Skeletal muscle tissue (tissue), 4 donors: Measurements from ENCODE around the gene PLD6. TPM values are rescaled to one million over a fixed set of nuclear protein-coding genes. Genes with fewer than 3 reads are reported as not detected.

Source experiments
- H3K27ac ChIP-seq: one replicate; pipeline ENCODE4 v1.7.0; 2013; ENCODE audit warnings: mild to moderate bottlenecking, low read depth, low read length, inconsistent platforms
- H3K27me3 ChIP-seq, 3 donors: one replicate each; pipeline ENCODE4 v1.7.0; 2013; ENCODE audit warnings: low read length in 3 of 3; ENCODE audit not compliant: control insufficient read depth in 3 of 3, insufficient read depth in 3 of 3
- H3K36me3 ChIP-seq, 3 donors: one replicate each; pipeline ENCODE4 v1.7.0; 2013; ENCODE audit warnings: low read length in 3 of 3; ENCODE audit not compliant: control insufficient read depth in 3 of 3, insufficient read depth in 3 of 3
- H3K4me1 ChIP-seq, 3 donors: one replicate each; pipeline ENCODE4 v1.7.0; 2013; ENCODE audit warnings: low read length in 3 of 3, mild to moderate bottlenecking in 3 of 3; ENCODE audit not compliant: control insufficient read depth in 3 of 3, insufficient read depth in 3 of 3
- H3K4me3 ChIP-seq, 3 donors: one replicate each; pipeline ENCODE4 v1.7.0; 2013; ENCODE audit warnings: low read length in 3 of 3
- H3K9ac ChIP-seq, 3 donors: one replicate each; pipeline ENCODE4 v1.7.0; 2013; ENCODE audit warnings: low read length in 3 of 3, mild to moderate bottlenecking in 3 of 3, moderate library complexity in 2 of 3, low read depth in 1 of 3
- H3K9me3 ChIP-seq, 3 donors: one replicate each; pipeline ENCODE4 v1.7.0; 2013; ENCODE audit warnings: low read length in 3 of 3; ENCODE audit not compliant: control insufficient read depth in 3 of 3
- total RNA-seq: library from RNA; depleted of rRNA; stranded (reverse); fragments of >200 nt; gene quantifications from one replicate; pipeline ENCODE4 v1.2.3, GENCODE V29; 2014
- donor health status: Osteomylitis.

PLD6 gene
- total RNA-seq, 1 donor from 2014 or later = 4.2 TPM

GRCh38 chr17:17180741-17181525, 25.2 kb downstream of the PLD6 start:
- Histone ChIP-seq H3K27ac (no peak overlapping the region), H3K4me1 (peaks cover 0 to 24% (median 17%) of the 10 kb centered on the region in 3 donors), H3K36me3 (peaks cover 63 to 79% (median 70%) of the 10 kb centered on the region in 3 donors), H3K9me3 (no peaks in the 10 kb centered on the region), H3K9ac (no peak overlapping the region), H3K4me3 (no peak overlapping the region), H3K27me3 (no peaks in the 10 kb centered on the region)

- Histone ChIP-seq H3K4me3 (no peak overlapping the region), H3K9me3 (no peaks in the 10 kb centered on the region), H3K36me3 (peaks cover 70 to 87% (median 77%) of the 10 kb centered on the region in 3 donors), H3K27ac (peak overlapping the region; percentile 34), H3K4me1 (peaks cover 0 to 19% (median 17%) of the 10 kb centered on the region in 3 donors), H3K9ac (peak overlapping the region in 1 of 3 donors; percentile 33), H3K27me3 (no peaks in the 10 kb centered on the region)
Observed at GRCh38 chr17:17180141-17180603, 26.0 kb downstream of the PLD6 start.

DNA sequence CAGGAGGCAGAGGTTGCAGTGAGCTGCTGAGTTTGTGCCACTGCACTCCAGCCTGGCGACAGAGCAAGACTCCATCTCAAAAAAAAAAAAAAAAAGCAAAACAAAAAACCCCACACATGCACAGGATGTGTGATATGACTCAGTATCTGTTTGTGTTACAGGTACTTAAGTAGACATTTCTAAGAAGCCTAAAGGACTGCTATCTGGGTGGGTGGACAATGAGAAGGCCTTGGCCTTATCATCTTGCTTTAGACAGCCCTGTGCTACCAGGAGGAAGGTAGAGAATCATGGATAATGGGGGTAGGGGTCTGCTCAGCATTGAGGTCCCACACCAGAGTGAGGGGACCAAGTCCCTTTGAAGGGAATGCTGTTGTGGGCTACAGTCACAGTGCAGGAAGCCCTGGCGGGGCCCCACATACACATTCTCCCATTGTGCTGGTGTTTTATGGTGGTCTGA, 26.7 kb downstream of the PLD6 start:
- no peaks in the 10 kb centered on the region for H3K9me3 ChIP-seq
- H3K27ac ChIP-seq = peak overlapping the region; percentile 34
- H3K36me3 ChIP-seq = peaks cover 75 to 92% (median 83%) of the 10 kb centered on the region in 3 donors
- peaks cover 0 to 13% (median 10%) of the 10 kb centered on the region in 3 donors for H3K4me1 ChIP-seq
- no peak overlapping the region for H3K4me3 ChIP-seq
- H3K27me3 ChIP-seq = no peaks in the 10 kb centered on the region
- peak overlapping the region in 1 of 3 donors; percentile 20 for H3K9ac ChIP-seq

GRCh38 chr17:17177176-17177575, 29.0 kb downstream of the PLD6 start:
- no peak overlapping the region for H3K27ac ChIP-seq
- no peak overlapping the region for H3K9ac ChIP-seq
- peaks cover 0 to 15% (median 10%) of the 10 kb centered on the region in 3 donors for H3K4me1 ChIP-seq
- H3K27me3 ChIP-seq = no peaks in the 10 kb centered on the region
- H3K9me3 ChIP-seq = no peaks in the 10 kb centered on the region
- no peak overlapping the region for H3K4me3 ChIP-seq
- peaks cover 85 to 93% (median 89%) of the 10 kb centered on the region in 3 donors for H3K36me3 ChIP-seq

GRCh38 chr17:17176341-17176740, 29.8 kb downstream of the PLD6 start:
- H3K9me3 ChIP-seq = no peaks in the 10 kb centered on the region
- H3K9ac ChIP-seq = no peak overlapping the region
- H3K4me3 ChIP-seq = no peak overlapping the region
- peaks cover 84 to 92% (median 89%) of the 10 kb centered on the region in 3 donors for H3K36me3 ChIP-seq
- peaks cover 0 to 15% (median 10%) of the 10 kb centered on the region in 3 donors for H3K4me1 ChIP-seq
- no peak overlapping the region for H3K27ac ChIP-seq
- no peaks in the 10 kb centered on the region for H3K27me3 ChIP-seq

DNA sequence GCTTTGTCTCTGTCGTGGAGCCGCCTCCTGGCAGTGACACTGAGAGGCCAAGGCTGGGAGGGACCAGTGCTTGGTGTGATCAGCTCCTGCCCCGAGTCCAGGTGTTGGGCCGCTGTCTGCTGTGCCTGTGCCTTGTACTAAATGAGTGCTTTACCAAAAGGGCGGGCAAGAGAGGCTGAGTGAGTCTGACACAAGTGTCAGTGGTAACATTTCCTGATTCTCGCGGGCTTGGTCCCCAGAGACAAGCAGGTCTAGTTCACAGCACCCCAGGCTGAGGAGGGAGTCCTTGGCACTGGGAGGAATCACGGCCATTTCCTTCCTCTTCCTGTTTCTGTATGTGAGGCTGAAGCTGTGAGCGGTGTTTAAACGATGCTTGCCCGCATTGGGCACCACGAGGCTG, 30.2 kb downstream of the PLD6 start:
- no peaks in the 10 kb centered on the region for H3K27me3 ChIP-seq
- no peaks in the 10 kb centered on the region for H3K9me3 ChIP-seq
- peaks cover 80 to 88% (median 87%) of the 10 kb centered on the region in 3 donors for H3K36me3 ChIP-seq
- peaks cover 0 to 19% (median 10%) of the 10 kb centered on the region in 3 donors for H3K4me1 ChIP-seq
- H3K27ac ChIP-seq = no peak overlapping the region
- H3K4me3 ChIP-seq = no peak overlapping the region
- H3K9ac ChIP-seq = no peak overlapping the region

DNA sequence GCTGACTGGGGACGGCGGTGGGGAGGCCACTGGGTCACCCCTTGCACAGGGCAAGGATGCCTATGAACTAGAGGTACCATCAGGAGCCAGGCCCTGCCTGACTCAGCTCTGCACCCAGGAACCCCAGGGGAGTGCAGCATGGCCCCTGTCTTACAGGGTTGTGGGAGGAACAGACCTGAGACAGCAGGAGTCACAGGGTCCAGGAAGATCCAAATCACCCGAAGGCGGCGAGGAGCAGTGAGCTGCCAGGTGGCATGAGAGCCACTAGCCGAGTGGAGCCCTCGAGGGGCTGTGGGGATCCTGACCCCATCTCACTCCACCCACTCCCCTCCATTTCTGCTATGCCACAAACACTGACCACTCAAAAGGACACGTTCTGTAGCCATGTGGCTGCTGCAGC, 30.8 kb downstream of the PLD6 start:
- H3K4me3 ChIP-seq = no peak overlapping the region
- peaks cover 0 to 23% (median 5%) of the 10 kb centered on the region in 3 donors for H3K4me1 ChIP-seq
- H3K9ac ChIP-seq = no peak overlapping the region
- peaks cover 74 to 84% (median 84%) of the 10 kb centered on the region in 3 donors for H3K36me3 ChIP-seq
- H3K27ac ChIP-seq = no peak overlapping the region
- H3K27me3 ChIP-seq = no peaks in the 10 kb centered on the region
- H3K9me3 ChIP-seq = no peaks in the 10 kb centered on the region

DNA sequence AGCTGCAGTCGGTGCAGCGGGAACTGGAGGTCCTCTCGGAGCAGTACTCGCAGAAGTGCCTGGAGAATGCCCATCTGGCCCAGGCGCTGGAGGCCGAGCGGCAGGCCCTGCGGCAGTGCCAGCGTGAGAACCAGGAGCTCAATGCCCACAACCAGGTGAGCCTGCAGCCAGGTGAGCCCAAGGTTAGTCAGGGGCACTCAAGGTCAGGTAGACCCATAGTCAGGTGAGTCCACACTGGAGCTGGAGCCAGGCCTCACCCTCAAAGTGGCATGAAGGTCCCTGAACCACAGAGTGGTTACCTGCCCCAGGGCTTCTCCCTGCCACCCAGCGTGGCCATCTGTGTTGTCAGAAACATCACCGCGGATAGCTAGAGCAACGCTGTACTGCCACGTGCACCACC, 32.2 kb downstream of the PLD6 start:
- H3K4me1 ChIP-seq = peaks cover 0 to 20% (median 0%) of the 10 kb centered on the region in 3 donors
- H3K27me3 ChIP-seq = no peaks in the 10 kb centered on the region
- H3K9ac ChIP-seq = no peak overlapping the region
- no peak overlapping the region for H3K27ac ChIP-seq
- peaks cover 66 to 81% (median 81%) of the 10 kb centered on the region in 3 donors for H3K36me3 ChIP-seq
- H3K9me3 ChIP-seq = no peaks in the 10 kb centered on the region
- no peak overlapping the region for H3K4me3 ChIP-seq

- Histone ChIP-seq H3K27ac (no peak overlapping the region), H3K9me3 (no peaks in the 10 kb centered on the region), H3K27me3 (no peaks in the 10 kb centered on the region), H3K9ac (peak overlapping the region in 1 of 3 donors; percentile 33), H3K36me3 (peaks cover 69 to 82% (median 81%) of the 10 kb centered on the region in 3 donors), H3K4me3 (no peak overlapping the region), H3K4me1 (peaks cover 0 to 20% (median 0%) of the 10 kb centered on the region in 3 donors)
Observed at GRCh38 chr17:17172990-17173389, 33.1 kb downstream of the PLD6 start.
